ENCODE data around the gene EBF4. TPM values are rescaled to one million over a fixed set of nuclear protein-coding genes. Genes with fewer than 3 reads are reported as not detected.

The EBF4 gene
- total RNA-seq, 1 experiment from 2014 or later = 2.7 TPM

DNA sequence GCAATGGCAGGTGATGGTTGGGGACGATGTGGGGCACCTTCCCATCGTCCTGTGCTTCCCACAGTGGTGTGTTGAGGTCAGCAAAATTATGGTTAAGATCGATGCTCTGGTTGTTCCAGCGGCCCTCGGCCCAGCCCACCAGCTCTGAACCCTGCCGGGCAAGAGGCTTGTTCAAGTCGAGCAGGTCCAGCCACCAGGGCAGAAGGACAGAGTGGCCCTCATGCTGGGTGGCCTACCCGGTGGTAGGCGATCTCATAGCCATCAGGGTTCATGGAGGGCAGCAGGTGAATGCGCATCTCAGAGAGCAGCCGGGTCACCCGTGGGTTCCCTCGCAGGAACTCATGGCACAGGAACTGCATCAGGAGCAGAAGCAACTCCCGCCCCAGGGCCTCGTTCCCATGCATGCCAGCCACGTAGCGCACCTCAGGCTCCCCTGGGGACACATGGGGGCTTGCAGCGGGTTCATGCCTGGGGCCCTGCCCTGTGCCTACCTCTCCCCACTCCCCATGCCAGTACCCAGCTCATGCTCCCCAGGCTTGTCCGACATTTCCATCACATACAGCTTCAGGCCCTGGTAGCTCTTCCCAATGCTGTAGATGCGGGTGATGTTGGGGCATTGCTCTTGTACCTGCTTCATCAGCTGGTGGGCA lies 103.6 kb downstream of the EBF4 start:
- ChIA-PET CTCF (no interaction called here), POLR2A (no interaction called here)
- Mint-ChIP-seq H3K36me3 (peaks cover 22% of the 10 kb centered on the region), H3K27me3 (ENCODE audit: low read depth) (peaks cover 11% of the 10 kb centered on the region), H3K27ac (no peak overlapping the region), H3K4me3 (no peak overlapping the region), H3K9me3 (no peaks in the 10 kb centered on the region), H3K4me1 (peaks cover 19% of the 10 kb centered on the region)
- DNase-seq (ENCODE audit: low spot score) = no peak
- TF ChIP-seq ERG (CRISPR knock-in tag; IDR thresholded peaks at IDR 0.05) = no peak
- no peak for TF ChIP-seq ZNF423 (CRISPR knock-in tag; IDR thresholded peaks at IDR 0.05)
- TF ChIP-seq JUN (CRISPR knock-in tag; IDR thresholded peaks at IDR 0.05) = no peak
- no peak for TF ChIP-seq ATF2 (CRISPR knock-in tag; IDR thresholded peaks at IDR 0.05; ENCODE audit: borderline replicate concordance, low read depth)
- TF ChIP-seq, protein P1, sequence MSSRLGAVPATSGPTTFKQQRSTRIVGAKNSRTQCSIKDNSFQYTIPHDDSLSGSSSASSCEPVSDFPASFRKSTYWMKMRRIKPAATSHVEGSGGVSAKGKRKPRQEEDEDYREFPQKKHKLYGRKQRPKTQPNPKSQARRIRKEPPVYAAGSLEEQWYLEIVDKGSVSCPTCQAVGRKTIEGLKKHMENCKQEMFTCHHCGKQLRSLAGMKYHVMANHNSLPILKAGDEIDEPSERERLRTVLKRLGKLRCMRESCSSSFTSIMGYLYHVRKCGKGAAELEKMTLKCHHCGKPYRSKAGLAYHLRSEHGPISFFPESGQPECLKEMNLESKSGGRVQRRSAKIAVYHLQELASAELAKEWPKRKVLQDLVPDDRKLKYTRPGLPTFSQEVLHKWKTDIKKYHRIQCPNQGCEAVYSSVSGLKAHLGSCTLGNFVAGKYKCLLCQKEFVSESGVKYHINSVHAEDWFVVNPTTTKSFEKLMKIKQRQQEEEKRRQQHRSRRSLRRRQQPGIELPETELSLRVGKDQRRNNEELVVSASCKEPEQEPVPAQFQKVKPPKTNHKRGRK (CRISPR knock-in tag; IDR thresholded peaks at IDR 0.05; ENCODE audit: borderline replicate concordance) = no peak
- TF ChIP-seq GABPB1 (CRISPR knock-in tag; IDR thresholded peaks at IDR 0.05) = no peak
- TF ChIP-seq ZNF671 (CRISPR knock-in tag; IDR thresholded peaks at IDR 0.05) = no peak
- TF ChIP-seq SP1 (CRISPR knock-in tag; conservative IDR thresholded peaks at IDR 0.05) = no peak
- TF ChIP-seq, protein P2, sequence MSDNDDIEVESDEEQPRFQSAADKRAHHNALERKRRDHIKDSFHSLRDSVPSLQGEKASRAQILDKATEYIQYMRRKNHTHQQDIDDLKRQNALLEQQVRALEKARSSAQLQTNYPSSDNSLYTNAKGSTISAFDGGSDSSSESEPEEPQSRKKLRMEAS (CRISPR knock-in tag; IDR thresholded peaks at IDR 0.05) = no peak
- TF ChIP-seq GTF2I (CRISPR knock-in tag; conservative IDR thresholded peaks at IDR 0.05) = no peak
- no peak for TF ChIP-seq NR1H2 (CRISPR knock-in tag; IDR thresholded peaks at IDR 0.05)
- TF ChIP-seq CDX4 (CRISPR knock-in tag; IDR thresholded peaks at IDR 0.05; ENCODE audit: borderline replicate concordance) = no peak
- TF ChIP-seq, protein P3, sequence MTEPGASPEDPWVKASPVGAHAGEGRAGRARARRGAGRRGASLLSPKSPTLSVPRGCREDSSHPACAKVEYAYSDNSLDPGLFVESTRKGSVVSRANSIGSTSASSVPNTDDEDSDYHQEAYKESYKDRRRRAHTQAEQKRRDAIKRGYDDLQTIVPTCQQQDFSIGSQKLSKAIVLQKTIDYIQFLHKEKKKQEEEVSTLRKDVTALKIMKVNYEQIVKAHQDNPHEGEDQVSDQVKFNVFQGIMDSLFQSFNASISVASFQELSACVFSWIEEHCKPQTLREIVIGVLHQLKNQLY (CRISPR knock-in tag; IDR thresholded peaks at IDR 0.05) = no peak
- TF ChIP-seq FOXK1 (CRISPR knock-in tag; IDR thresholded peaks at IDR 0.05) = no peak
- TF ChIP-seq MXD4 (CRISPR knock-in tag; IDR thresholded peaks at IDR 0.05; ENCODE audit: borderline replicate concordance) = no peak
- TF ChIP-seq TEAD1 (CRISPR knock-in tag; IDR thresholded peaks at IDR 0.05) = no peak
- no peak for TF ChIP-seq ZBTB43 (CRISPR knock-in tag; IDR thresholded peaks at IDR 0.05)
- TF ChIP-seq HMGA2 (CRISPR knock-in tag; IDR thresholded peaks at IDR 0.05) = no peak
- no peak for ATAC-seq
